OCI-LY3 (cell line): ENCODE results near the gene NTRK2.
"Not testable (repeated sequence)": the region's sequence is repeated elsewhere in the genome, so short reads cannot be mapped to it uniquely, and the experiment has no call there.

Source experiments
- CTCF ChIP-seq: fragments of 200-600, 300-600 bp; sonication (generic); IDR thresholded peaks from 2 replicates; pipeline ENCODE4 v1.5.1; 2014; ENCODE audit warnings: antibody characterized with exemption, low read length, low read depth
- EZH2phosphoT487 ChIP-seq: fragments of 200-600 bp; shearing (Covaris generic); IDR thresholded peaks from 2 replicates; pipeline ENCODE4 v1.6.1; 2018; ENCODE audit warnings: antibody characterized with exemption, mixed run types, low read depth

DNA sequence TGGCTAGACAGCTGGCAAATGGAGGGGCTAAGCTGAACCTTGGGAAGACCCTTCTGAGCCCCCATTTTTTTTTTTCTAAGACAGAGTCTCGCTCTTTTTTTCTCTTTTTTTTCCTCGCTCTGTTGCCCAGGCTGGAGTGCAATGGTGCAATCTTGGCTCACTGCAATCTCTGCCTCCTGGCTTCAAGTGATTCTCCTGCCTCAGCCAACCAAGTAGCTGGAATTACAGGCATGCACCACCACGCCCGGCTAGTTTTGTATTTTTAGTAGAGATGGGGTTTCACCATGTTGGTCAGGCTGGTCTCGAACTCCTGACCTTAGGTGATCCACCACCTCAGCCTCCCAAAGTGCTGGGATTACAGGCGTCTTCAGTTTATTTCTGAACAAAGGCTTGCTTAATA is 229.1 kb downstream of the NTRK2 start:
- not testable (repeated sequence) for TF ChIP-seq CTCF, EZH2phosphoT487
